AG04450 (cell line): Measurements from ENCODE around the gene TMEM245. TPM values are rescaled to one million over a fixed set of nuclear protein-coding genes. Genes with fewer than 3 reads are reported as not detected.

Experiments used
- CTCF ChIA-PET: fragments of 300-600, 350-600 bp; formaldehyde crosslinking; extraction: SDS; loops from one replicate; lab custom pipeline; 2022; ENCODE audit warnings: antibody characterized with exemption, inconsistent platforms; lab: Charles Lee
- POLR2A ChIA-PET: fragments of 350-600 bp; formaldehyde crosslinking; extraction: SDS; loops from one replicate; lab custom pipeline; 2021; ENCODE audit warnings: antibody characterized with exemption, inconsistent platforms; lab: Yijun Ruan, JAX
- DNase-seq: peaks from one replicate; pipeline ENCODE4 v3.0.0-alpha.2; 2011; ENCODE audit warnings: low read depth, low spot score
- H3K27ac ChIP-seq: one replicate; pipeline ENCODE4 v1.5.1; 2012; ENCODE audit warnings: low read depth, low read length, control low read depth
- H3K27me3 ChIP-seq: one replicate; pipeline ENCODE4 v1.6.0; 2012; ENCODE audit warnings: low read length; ENCODE audit not compliant: control insufficient read depth, insufficient read depth
- H3K4me3 ChIP-seq: 2 replicates; pipeline ENCODE4 v1.5.1; 2011; ENCODE audit warnings: mild to moderate bottlenecking, low read depth, low read length, control low read depth
- H3K9me3 ChIP-seq: 2 replicates; pipeline ENCODE4 v1.5.1; 2012; ENCODE audit warnings: low read length; ENCODE audit not compliant: control insufficient read depth, insufficient read depth
- CTCF ChIP-seq: IDR thresholded peaks from 2 replicates; pipeline ENCODE4 v1.5.1; 2011; ENCODE audit warnings: low read depth, low read length, control low read depth, inconsistent platforms
- polyA plus RNA-seq: library from polyadenylated mRNA; depleted of rRNA; stranded (reverse); fragments of >200 nt; gene quantifications from 2 replicates; pipeline ENCODE4 v1.2.3, GENCODE V29; 2011

The TMEM245 gene
- polyA plus RNA-seq, 1 experiment = 42.0 TPM

- Histone ChIP-seq H3K4me3 (no peak overlapping the region), H3K27me3 (no peaks in the 10 kb centered on the region), H3K27ac (no peak overlapping the region), H3K9me3 (no peaks in the 10 kb centered on the region; the same call in 1 of the 2 replicates)
- ChIA-PET CTCF (no interaction called here), POLR2A (no interaction called here)
- DNase-seq = no peak
- no peak for TF ChIP-seq CTCF
Observed at GRCh38 chr9:109124121-109124520, 4.4 kb upstream of the TMEM245 start.

GRCh38 chr9:109122726-109123621 is 3.2 kb upstream of the TMEM245 start:
- Histone ChIP-seq H3K4me3 (no peak overlapping the region), H3K27ac (no peak overlapping the region), H3K9me3 (no peaks in the 10 kb centered on the region; the same call in 1 of the 2 replicates), H3K27me3 (no peaks in the 10 kb centered on the region)
- no peak for TF ChIP-seq CTCF
- no peak for DNase-seq
- CTCF ChIA-PET = no interaction called here
- POLR2A ChIA-PET = no interaction called here

- ChIA-PET CTCF (no interaction called here), POLR2A (no interaction called here)
- Histone ChIP-seq H3K4me3 (no peak overlapping the region), H3K27ac (no peak overlapping the region), H3K27me3 (no peaks in the 10 kb centered on the region), H3K9me3 (no peaks in the 10 kb centered on the region; the same call in 1 of the 2 replicates)
- no peak for DNase-seq
- TF ChIP-seq CTCF = no peak
Observed at GRCh38 chr9:109121232-109121796, 1.6 kb upstream of the TMEM245 start.

- Histone ChIP-seq H3K4me3 (no peak overlapping the region), H3K27ac (no peak overlapping the region), H3K27me3 (no peaks in the 10 kb centered on the region), H3K9me3 (no peaks in the 10 kb centered on the region; the same call in 1 of the 2 replicates)
- DNase-seq = no peak
- ChIA-PET CTCF (interaction anchor here (0.6 to 0.7 kb wide), 3 partner anchors 23 to 199 kb away, joined by 3 to 6 read pairs (median 3); no protein-coding TSS in a partner anchor), POLR2A (interaction anchor here (0.6 to 3.7 kb wide), 7 partner anchors 9 to 909 kb away, joined by 3 to 22 read pairs (median 5); no protein-coding TSS in a partner anchor)
- TF ChIP-seq CTCF = no peak
Observed at GRCh38 chr9:109120204-109120789, 550 bp upstream of the TMEM245 start.
